T47D (cell line): Measurements from ENCODE around the gene NCS1.

Source experiments
- DNase-seq, 2 experiments: peaks; one replicate each; pipeline versions ENCODE4 v3.0.0 to v3.0.0-alpha.2; 2011 to 2012; ENCODE audit warnings: low read depth in 1 of 2, low spot score in 1 of 2
- JUND ChIP-seq: IDR thresholded peaks from 2 replicates; pipeline ENCODE4 v1.6.1; 2012; ENCODE audit warnings: low read depth
- in situ Hi-C: cut with HindIII; loops from 2 replicates; pipeline ENCODE4 v1.10.0; 2016; ENCODE audit warnings: low sequenced_read_pairs, low pct_unique_long_range_greater_than_20kb

The NCS1 gene

GRCh38 chr9:130172161-130172857 is at the start of gene NCS1:
Gene NCS1 (plus strand): TSS chr9:130172404. CDS start chr9:130172664, 260 bp downstream.
- TF ChIP-seq JUND = no peak
- peak; percentile 84 to 99 for DNase-seq
- in situ Hi-C loops = no loop called here

- in situ Hi-C loops = no loop called here
- no peak for DNase-seq
- TF ChIP-seq JUND = no peak
Observed at GRCh38 chr9:130122456-130122855, 49.7 kb upstream of the NCS1 start.

- no peak for TF ChIP-seq JUND
- no peak for DNase-seq
- in situ Hi-C loops = no loop called here
Observed at GRCh38 chr9:130124085-130124860, 47.9 kb upstream of the NCS1 start.

- in situ Hi-C loops = no loop called here
- no peak for TF ChIP-seq JUND
- no peak for DNase-seq
Observed at GRCh38 chr9:130126721-130127433, 45.3 kb upstream of the NCS1 start.

- TF ChIP-seq JUND = no peak
- in situ Hi-C loops = no loop called here
- no peak for DNase-seq
Observed at GRCh38 chr9:130128251-130128650, 44.0 kb upstream of the NCS1 start.

GRCh38 chr9:130128733-130129431 is 43.3 kb upstream of the NCS1 start:
- DNase-seq = no peak
- no peak for TF ChIP-seq JUND
- in situ Hi-C loops = no loop called here

GRCh38 chr9:130129432-130130061 is 42.7 kb upstream of the NCS1 start:
- no peak for DNase-seq
- no peak for TF ChIP-seq JUND
- in situ Hi-C loops = no loop called here

GRCh38 chr9:130132746-130133145 is 39.5 kb upstream of the NCS1 start:
- no peak for DNase-seq
- no peak for TF ChIP-seq JUND
- in situ Hi-C loops = no loop called here

GRCh38 chr9:130137081-130137640 is 35.0 kb upstream of the NCS1 start:
- in situ Hi-C loops = no loop called here
- no peak for TF ChIP-seq JUND
- no peak for DNase-seq

GRCh38 chr9:130137641-130138081 is 34.5 kb upstream of the NCS1 start:
- TF ChIP-seq JUND = no peak
- DNase-seq = no peak
- in situ Hi-C loops = no loop called here

GRCh38 chr9:130138171-130138653 is 34.0 kb upstream of the NCS1 start:
- in situ Hi-C loops = no loop called here
- TF ChIP-seq JUND = no peak
- DNase-seq = no peak

- no peak for DNase-seq
- TF ChIP-seq JUND = no peak
Observed at GRCh38 chr9:130138791-130139190, 33.4 kb upstream of the NCS1 start.

More at GRCh38 chr9:130138791-130139190, 33.4 kb upstream of the NCS1 start:
- in situ Hi-C loops = no loop called here
